ENCODE measurements around the gene GRHL1. TPM values are rescaled to one million over a fixed set of nuclear protein-coding genes. Genes with fewer than 3 reads are reported as not detected.
"Not testable (repeated sequence)": the region's sequence is repeated elsewhere in the genome, so short reads cannot be mapped to it uniquely, and the experiment has no call there.

GRHL1 gene
- total RNA-seq, 1 donor: 0.54 TPM

DNA sequence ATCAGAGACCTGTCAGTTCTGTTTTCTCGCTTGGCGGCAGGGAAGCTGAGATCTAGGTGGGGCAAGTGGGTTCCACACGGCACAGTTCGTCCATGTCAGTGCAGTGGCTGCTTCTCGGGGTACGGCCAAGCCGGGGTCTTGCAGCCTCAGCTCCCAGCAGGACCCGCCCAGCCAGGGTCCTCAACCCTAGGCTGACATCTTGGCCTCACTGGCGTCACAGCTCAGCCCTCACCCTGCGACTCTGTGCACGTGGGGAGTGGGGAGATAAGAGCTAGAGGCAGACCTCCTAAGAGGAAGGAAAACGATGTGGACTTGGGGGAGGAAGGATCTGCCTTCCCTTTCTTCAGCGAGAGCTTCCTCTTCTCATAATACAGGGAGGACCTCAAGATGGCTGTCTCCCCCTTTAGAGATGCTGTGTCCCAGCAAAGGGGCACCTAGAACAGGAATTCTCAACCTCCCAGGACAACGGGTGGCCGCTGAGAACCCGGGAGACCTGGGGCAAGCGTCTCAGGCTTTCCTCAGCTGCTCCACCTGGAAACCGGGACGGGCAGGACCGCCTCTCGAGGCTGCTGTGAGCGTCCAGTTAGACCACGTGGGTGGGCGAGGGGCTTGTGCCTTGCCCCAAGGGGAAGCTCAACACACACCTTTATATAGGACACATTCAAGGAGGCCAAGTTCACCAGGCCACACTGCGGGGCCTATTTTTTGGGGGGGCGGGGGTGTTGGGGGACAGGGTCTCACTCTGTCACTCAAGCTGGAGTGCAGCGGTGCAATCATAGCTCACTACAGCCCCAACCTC lies 68.3 kb downstream of the GRHL1 start:
- DNase-seq (ENCODE audit: low read depth in 2 of 3, low spot score in 2 of 3): no peak

DNA sequence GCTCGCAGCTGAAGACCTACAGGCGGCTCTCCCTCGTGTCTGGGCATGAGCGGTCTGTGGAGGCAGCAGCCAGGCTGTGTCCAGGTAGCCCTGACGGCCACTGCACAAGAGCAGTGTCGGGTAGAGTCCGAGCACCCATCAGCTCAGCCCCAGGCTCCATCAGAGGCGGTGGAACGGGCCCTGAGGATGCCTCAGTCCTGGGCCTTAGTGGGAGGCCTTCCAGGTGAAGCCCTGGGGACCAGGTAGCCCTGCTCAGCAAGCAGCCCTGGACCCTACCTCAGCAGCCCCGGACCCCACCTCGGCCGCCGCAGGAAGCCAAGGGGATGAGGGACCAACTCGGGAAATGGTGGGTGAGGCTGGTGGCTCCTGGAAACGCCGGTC lies 70.5 kb downstream of the GRHL1 start:
- DNase-seq (ENCODE audit: low read depth in 2 of 3, low spot score in 2 of 3): no peak

DNA sequence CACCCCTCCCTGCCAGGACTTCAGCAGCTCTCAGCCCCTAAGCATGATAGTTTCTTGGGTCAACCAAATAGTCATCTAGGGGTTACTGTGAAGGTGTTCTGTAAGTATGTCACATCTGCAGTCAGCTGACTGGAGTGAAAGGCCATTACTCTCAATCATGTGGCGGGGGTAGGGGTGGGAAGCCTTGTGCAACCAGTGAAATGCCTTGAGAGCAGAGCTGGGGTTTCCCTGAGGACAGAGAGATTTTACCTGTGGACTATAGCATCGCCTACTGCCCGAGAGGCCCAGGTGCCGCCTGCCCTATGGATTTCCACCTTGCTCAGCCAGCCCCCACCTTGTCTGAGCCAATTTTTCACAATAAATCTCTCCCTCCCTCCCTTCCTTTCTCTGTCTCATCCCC lies 71.0 kb downstream of the GRHL1 start:
- DNase-seq (ENCODE audit: low read depth in 2 of 3, low spot score in 2 of 3): no peak

DNA sequence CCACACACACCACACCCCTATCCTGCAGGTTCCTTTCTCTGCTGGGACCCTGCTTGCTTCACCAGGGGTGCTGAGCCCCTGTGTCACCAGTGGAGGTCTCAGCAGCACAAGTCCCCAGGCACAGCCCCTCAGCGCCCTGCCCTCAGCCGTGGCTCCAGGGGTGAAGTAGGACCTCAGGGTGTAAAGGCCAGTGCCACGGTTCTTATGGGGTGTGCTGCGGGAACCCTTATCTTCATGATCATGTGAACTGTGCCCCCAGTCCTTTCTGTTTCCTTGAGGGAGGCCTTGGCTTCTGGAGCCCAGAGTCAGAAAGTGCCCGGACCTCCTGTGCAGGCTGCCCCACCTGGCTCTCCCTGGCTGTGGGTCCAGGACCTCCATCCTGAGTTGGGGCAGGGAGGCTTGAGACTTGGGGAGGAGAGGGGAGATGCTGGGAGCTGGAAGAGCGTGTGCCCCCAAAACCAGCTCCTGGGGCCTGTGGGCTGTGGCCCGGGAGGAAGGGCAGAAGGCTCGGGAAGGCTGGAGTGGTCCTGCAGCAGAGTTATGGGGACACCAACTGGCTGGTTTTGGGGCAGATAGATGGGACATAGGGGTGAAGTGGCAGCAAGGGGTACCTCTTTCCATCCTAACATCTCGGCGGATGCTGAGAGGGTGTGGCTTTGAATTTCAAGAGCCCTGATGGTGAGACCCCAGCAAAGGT lies 71.6 kb downstream of the GRHL1 start:
- no peak for DNase-seq (ENCODE audit: low read depth in 2 of 3, low spot score in 2 of 3)

DNA sequence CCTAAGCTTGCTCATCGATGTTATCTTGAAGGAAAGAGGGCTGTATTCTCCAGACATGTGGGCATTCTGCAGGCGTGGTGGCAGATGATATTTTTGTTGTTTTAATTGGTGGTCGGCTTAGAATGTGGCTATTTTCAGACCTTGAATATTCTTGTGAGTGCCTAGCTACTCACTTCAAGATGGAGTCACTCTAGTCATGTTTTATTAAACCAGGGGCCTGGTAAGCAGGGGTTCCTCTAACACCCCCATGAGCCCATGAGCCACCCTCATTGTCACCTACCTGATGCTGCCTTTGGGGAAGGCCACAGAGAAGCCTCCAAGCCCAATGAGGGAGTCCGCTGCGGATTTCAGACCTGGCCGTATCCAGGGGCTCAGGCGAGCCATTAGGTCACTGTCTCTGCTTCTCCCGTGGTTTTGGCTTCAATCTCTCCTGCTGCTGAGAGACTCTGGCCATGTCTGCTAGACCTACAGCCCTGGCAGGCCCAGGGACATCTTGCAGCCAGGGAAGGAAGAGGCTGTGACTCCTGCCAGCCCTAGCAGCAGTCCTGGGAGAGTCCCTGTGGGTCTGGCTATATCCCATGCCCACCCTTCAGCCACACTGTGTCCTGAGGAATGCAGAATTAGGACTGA lies 75.6 kb downstream of the GRHL1 start:
- no peak for DNase-seq (ENCODE audit: low read depth in 2 of 3, low spot score in 2 of 3)

DNA sequence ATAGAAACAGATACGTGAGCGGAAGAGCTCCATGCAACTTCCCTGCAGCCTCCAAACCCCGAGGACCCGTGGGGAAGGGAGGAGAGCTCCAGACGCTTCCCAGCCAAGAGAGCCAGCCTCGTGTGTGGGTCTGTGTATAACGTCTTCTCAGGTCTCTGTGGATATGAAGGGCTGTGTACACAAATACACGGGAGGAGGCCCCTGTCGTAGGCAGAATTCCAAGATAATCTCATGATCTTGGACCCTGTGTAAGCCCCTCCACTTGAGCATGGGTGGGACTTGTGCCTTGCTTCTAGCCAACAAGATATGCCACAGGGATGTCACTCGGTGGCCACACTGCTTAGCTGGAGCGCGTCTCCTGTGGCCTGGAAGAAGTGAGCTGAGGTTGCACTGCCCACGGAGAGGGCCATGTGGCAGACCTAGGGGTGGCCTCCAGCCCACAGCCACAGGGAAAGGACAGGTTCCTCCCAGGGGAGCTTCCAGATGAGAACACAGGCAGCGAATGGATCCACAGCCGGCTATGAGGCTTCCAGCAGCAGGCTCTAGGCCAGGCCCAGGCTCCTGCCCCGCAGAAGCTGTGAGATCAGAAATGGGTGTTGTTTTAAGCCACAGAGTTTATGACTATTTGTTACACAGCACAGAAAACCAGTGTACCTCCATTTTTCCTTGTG lies 76.3 kb downstream of the GRHL1 start:
- no peak for DNase-seq (ENCODE audit: low read depth in 2 of 3, low spot score in 2 of 3)

DNA sequence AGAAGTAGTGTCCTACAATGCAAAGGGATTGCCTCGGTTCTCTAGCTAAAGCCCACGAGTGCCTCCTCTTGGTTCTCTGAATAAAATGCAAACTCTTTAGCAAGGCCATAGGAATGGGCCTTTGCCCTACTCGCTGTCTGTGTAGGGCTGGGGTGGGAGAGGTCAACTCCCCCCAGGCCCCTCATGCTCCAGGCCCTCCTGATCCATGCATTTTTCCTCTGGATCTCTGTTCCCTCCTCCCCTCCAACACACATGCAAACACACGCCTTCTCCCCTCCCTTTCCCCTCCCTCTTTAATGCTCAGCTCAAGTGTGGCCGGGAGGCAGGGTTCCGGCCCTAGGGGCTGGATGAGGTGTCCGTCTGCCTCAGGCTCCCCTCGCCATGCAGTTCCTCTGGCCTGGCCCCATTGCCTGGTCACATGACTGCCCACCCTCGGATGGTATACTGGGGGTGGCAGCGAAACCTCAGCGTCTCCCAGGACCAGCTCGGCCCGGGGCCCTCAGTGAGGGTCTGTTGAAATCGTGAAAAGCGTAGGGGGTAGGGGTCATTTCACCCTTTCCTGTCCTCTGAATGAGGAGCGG lies 77.0 kb downstream of the GRHL1 start:
- DNase-seq (ENCODE audit: low read depth in 2 of 3, low spot score in 2 of 3): no peak

DNA sequence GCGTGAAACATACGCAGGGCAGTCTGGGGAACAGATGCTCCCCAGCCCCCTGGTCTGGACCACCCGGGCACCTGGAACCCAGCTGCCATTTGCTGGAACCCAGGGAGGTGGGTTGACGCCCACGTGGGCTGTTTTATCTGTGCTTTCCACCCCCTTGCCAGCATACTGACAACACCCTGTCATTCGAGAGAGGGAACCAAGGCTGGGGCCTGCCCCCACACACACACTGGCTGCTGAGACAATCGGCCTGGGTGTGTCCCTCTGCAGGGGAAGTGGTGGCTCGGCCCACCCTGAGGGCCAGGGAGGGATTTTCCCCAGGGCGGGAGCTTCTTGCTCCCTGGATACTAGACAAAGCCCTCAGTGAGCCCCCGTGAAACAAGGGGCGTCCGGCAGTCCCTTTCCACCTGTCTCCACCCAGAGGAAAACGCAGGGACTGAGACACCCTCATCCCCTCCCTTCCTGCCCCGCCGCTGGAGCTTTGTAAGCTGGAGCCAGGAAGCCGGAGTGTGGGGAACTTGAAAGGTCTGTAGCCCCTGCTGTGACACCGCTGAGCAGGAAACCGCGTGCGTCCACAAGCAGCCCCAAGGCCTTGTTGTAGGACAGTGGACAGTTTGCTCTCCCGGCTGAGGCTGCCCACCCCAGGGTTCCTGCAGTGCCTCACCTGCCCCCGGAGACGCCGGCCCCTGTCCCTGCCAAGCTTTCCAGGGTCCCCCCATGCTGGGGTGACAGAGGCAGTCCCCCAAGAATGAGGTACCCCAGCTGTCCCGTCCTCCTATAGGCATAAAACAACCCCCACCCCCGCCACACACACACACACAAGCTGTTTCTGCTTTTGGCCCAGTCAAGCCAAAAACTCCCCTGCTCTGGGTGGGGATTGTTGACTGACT lies 77.7 kb downstream of the GRHL1 start:
- peak in 2 of 3 donors; percentile 79 for DNase-seq (ENCODE audit: low read depth in 2 of 3, low spot score in 2 of 3)

DNA sequence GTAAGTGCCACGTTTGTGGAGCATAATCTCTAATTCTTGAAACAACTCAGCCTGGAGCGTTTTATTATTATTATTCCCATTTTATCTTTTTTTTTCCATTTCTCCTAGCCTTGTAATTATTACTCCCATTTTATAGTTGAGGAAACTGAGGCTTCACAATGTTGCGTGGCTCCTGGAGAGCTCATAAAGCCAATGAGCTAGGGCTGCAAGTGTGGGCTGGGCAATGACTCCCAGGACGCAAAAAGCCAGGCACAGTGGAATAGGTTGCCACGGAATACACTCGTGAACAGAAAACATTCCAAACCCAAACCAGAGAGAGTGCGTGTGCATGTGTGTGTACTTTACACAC lies 78.4 kb downstream of the GRHL1 start:
- DNase-seq (ENCODE audit: low read depth in 2 of 3, low spot score in 2 of 3): no peak

DNA sequence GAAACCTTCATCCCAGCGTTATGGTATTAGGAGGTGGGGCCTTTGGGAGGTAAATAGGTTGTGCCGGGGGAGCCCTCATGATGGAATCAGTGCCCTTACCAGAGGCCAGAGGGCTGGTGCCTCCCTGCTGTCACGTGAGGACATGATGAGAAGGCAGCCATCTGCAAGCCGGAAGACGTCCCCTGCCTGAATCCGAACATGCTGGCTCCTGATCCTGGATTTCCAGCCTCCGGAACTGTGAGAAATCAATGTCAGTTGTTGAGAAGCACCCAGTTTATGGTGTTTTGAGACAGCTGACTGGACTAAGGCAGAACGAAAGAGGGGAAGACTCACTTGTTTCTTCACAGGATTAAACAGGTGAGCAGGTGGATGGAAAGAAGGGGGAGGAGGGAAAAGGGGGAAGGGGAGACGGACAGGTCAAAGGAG lies 78.8 kb downstream of the GRHL1 start:
- no peak for DNase-seq (ENCODE audit: low read depth in 2 of 3, low spot score in 2 of 3)

DNA sequence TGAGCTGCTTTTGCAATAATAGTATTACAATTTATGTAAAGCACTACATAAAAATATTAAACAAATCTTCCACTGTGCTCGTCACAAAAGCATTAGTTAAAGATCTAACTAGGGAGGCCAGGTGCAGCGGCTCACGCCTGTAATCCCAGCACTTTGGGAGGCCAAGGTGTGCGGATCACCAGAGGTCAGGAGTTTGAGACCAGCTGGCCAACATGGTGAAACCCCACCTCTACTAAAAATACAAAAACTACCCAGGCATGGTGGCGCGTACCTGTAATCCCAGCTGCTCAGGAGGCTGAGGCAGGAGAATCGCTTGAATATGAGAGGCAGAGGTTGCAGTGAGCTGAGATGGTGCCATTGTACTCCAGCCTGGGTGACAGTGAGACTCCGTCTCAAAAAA lies 79.3 kb downstream of the GRHL1 start:
- DNase-seq (ENCODE audit: low read depth in 2 of 3, low spot score in 2 of 3): not testable (repeated sequence)

DNA sequence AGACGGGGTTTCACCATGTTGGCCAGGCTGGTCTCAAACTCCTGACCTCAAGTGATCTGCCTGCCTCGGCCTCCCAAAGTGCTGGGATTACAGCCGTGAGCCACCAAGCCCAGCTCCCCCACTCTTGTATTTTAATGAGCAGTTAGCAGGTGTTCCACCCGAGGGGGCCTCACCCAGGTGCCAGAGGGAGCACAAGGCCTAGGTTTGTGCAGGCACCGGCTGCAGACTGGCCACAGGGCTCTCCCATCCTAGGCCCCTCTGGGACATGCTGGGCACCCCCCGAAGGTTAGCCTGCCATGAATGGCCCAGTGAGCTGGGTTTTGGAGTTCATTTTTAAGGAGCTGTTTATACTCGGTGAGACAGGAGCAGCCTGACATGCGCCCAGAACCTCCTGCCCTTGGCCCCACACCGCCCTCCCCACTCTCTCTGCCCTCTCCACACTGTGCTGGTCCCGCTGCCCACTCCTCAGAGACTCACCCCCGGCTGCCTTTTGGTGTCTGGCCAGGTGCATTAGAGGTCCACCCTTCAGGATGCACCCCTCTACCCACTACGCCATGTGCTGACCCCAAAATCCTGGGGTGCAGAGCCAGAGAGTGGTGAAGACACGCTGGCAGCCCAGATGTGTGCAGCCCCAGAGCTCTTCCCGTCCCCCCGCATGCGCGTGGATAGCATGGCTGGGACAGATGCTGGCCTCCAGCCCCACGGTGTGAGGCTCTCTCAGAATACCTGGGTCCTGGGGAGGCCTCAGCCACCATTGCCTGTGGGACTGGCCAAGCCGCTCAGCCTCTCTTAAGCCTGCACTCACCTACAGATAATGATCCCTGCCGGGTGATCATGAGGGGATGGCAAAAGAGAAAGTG lies 80.6 kb downstream of the GRHL1 start:
- DNase-seq (ENCODE audit: low read depth in 2 of 3, low spot score in 2 of 3): no peak

DNA sequence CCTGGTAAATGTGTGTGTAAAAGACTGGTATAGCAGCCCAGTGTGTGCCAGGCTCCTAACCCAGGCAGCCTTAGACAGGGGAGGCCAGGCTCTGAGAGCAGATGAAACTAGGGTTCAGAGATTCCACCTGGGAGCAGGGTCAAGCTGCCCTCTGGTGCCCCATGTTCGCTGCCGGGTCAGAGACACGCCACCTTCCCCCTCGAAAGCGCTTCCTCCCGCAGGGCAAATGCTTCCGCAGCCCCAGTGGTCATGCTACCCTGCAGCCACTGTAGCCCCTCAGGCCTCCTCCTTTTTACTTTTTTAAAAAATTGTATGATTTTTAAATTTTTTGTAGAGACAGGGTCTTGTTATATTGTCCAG lies 81.2 kb downstream of the GRHL1 start:
- no peak for DNase-seq (ENCODE audit: low read depth in 2 of 3, low spot score in 2 of 3)

DNA sequence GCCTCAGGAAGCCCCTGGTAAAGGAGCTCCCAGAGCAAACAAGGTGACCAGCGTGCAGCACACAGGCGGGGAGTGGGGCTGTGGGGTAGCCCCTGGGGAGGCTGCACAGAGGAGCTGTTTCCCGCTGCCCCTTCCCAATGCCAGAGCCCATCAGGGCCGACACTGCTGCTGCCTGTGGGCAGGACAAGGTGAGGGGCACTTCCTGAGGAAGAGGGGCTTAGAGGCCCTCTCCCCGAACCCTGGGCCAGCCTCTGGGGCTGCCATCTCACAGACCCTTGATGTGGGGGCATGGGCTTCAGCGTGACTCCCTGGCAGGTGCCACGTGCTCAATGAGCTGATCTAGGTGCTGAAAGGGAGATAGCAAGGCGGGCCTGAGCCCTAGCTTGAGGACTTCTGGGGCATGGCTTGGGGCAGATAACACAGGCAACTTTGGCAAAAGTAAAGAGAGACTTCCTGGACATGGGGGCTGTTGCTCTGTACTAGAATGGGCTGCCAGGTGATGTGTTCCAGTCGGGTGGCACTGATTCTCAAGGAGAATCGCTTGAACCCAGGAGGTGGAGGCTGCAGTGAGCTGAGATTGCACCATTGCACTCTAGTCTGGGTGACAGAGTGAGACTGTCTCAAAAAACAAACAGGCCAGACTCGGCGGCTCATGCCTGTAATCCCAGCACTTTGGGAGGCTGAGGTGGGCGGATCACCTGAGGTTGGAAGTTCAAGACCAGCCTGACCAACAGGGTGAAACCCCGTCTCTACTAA lies 81.9 kb downstream of the GRHL1 start:
- DNase-seq (ENCODE audit: low read depth in 2 of 3, low spot score in 2 of 3): no peak

DNA sequence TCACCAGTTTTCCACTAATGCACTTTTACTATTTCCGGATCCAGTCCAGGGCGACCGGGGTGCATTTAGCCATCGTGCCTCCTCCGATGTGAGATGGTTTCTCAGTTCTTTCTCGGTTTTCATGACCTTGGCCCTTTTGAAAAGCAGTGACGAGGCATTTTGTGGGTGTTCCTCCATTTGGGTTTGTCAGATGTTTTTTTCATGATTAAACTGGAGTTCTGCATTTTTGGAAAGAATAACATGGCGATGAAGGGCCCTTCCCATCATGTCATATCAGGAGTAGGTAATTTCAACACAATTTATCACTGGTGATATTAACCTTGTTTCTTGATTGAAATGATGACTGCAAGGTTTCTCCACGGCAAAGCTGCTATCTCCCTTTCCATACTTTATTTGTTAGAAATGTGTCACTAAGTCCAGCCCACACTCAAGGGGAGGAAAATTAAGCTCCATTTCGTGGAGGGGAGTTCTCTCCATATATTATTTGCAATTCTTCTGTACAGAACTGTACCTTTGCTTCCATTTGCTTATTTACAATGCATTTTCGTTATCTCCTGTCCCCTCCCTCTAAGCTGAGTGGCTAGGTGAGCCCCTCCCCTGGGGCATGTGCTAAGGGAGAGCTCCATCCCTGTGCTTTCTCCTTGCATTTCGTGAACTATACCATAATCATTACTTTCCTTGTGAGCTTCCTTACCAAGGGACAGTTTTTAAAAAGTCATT lies 83.0 kb downstream of the GRHL1 start:
- no peak for DNase-seq (ENCODE audit: low read depth in 2 of 3, low spot score in 2 of 3)

DNA sequence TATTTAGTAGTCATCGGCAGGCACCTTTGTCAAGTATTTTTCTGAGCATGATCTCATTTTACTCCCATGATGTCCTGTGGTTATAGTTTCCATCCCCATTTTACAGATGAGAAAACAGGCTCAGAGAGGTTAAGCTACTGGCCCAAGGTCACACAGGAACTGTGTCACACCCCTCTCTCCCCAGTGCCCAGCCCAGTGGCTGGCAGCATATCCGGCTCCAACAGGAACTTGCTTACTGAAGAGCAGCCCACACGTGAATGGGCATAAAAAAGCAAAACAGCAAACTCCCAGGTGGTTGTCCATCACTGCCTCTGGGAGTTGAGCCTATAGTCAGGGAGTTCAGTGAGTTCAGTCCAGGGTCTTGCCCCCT lies 83.5 kb downstream of the GRHL1 start:
- no peak for DNase-seq (ENCODE audit: low read depth in 2 of 3, low spot score in 2 of 3)

DNA sequence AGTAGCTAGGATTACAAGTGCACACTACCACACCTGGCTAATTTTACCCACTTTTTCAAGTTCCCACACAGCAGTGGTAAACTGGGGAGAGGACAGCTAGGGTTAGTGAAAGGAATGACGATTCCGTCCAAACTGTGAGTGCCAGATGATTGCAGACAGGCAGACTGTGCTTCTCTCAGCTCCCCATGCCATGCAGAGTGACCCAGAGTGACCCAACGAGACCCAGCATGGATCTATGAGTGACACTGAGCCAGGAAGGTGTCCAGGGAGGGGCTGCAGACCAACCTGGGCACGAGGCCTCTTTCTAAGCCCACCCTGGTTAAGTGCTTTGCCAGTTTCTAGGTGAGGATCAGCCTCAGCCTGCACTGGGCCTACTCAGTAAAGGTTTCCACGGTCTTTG lies 84.1 kb downstream of the GRHL1 start:
- no peak for DNase-seq (ENCODE audit: low read depth in 2 of 3, low spot score in 2 of 3)

Data from hematopoietic multipotent progenitor cell (in vitro differentiated cells).